PC-9 (cell line): ENCODE results near the gene SPEN. TPM values are rescaled to one million over a fixed set of nuclear protein-coding genes. Genes with fewer than 3 reads are reported as not detected.

Experiments
- BruUV-seq: library from RNA; stranded (reverse); fragments of 400-500 nt; replicated peaks from 2 replicates; lab custom pipeline; 2021; lab: Mats Ljungman, UMichigan
- CTCF ChIA-PET: fragments of 300-600 bp; sonication (Branson Sonifier 250); formaldehyde crosslinking; loops from one replicate; lab custom pipeline; 2022; ENCODE audit warnings: antibody characterized with exemption; lab: Charles Lee
- POLR2A ChIA-PET: fragments of 300-600 bp; sonication (Branson Sonifier 250); formaldehyde crosslinking; loops from one replicate; lab custom pipeline; 2022; ENCODE audit warnings: antibody characterized with exemption; ENCODE audit not compliant: unreplicated experiment; lab: Charles Lee
- DNase-seq, 2 experiments: peaks; one replicate each; pipeline versions ENCODE4 v3.0.0 to v3.0.0-alpha.2; 2015 to 2022; ENCODE audit warnings: mixed read lengths in 1 of 2
- H2AFZ ChIP-seq: fragments of 200-600 bp; sonication (generic); 2 replicates; pipeline ENCODE4 v1.8.1; 2017; ENCODE audit warnings: antibody characterized with exemption
- H3F3A ChIP-seq: fragments of 200-600 bp; sonication (generic); 2 replicates; pipeline ENCODE4 v1.8.1; 2017; ENCODE audit warnings: antibody characterized with exemption, mild to moderate bottlenecking, low read depth; ENCODE audit not compliant: insufficient read depth
- H3K27ac ChIP-seq: fragments of 200-600 bp; sonication (generic); 2 replicates; pipeline ENCODE4 v1.6.1; 2016; ENCODE audit warnings: mixed run types
- H3K27me3 ChIP-seq: fragments of 200-600 bp; sonication (generic); 2 replicates; pipeline ENCODE4 v1.6.1; 2016; ENCODE audit warnings: low read depth, mixed run types; ENCODE audit not compliant: insufficient read depth
- H3K36me3 ChIP-seq: fragments of 200-600 bp; sonication (generic); 2 replicates; pipeline ENCODE4 v1.6.1; 2016; ENCODE audit warnings: low read depth, mixed run types
- H3K4me1 ChIP-seq: fragments of 200-600 bp; sonication (generic); replicated peaks from 2 replicates; pipeline ENCODE4 v1.6.1; 2016; ENCODE audit warnings: mixed run types; ENCODE audit not compliant: insufficient read depth
- H3K4me2 ChIP-seq: fragments of 200-600 bp; sonication (generic); 2 replicates; pipeline ENCODE4 v1.6.1; 2017; ENCODE audit warnings: mixed run types
- H3K4me3 ChIP-seq: fragments of 200-600 bp; sonication (generic); 2 replicates; pipeline ENCODE4 v1.6.1; 2016; ENCODE audit warnings: mixed run types
- H3K79me2 ChIP-seq: fragments of 200-600 bp; sonication (generic); 2 replicates; pipeline ENCODE4 v1.6.1; 2017; ENCODE audit warnings: low read depth, mixed run types
- H3K9me2 ChIP-seq: fragments of 200-600 bp; sonication (generic); 2 replicates; pipeline ENCODE4 v1.8.1; 2017; ENCODE audit warnings: mild to moderate bottlenecking; ENCODE audit not compliant: insufficient read depth
- H3K9me3 ChIP-seq: fragments of 200-600 bp; sonication (generic); 2 replicates; pipeline ENCODE4 v1.8.1; 2016; ENCODE audit warnings: low read depth; ENCODE audit not compliant: insufficient read depth
- H4K20me1 ChIP-seq: fragments of 200-600 bp; sonication (generic); 2 replicates; pipeline ENCODE4 v1.8.1; 2017; ENCODE audit not compliant: insufficient read depth
- CTCF ChIP-seq: fragments of 200-600 bp; sonication (generic); conservative IDR thresholded peaks from 2 replicates; pipeline ENCODE4 v1.6.1; 2017; ENCODE audit warnings: mixed run types, antibody characterized with exemption, mild to moderate bottlenecking, moderate library complexity
- EZH2 ChIP-seq: fragments of 200-600 bp; sonication (generic); IDR thresholded peaks from 2 replicates; pipeline ENCODE4 v1.8.0; 2017; ENCODE audit warnings: antibody characterized with exemption, low read depth
- intact Hi-C: fragments of 100-400 bp; cut with micrococcal nuclease; formaldehyde crosslinking; loops from one replicate; pipeline ENCODE4 v1.10.0; 2022; ENCODE audit not compliant: unreplicated experiment
- total RNA-seq: library from RNA; stranded (reverse); gene quantifications from 2 replicates; pipeline ENCODE4 v1.2.3, GENCODE V29; 2021

Gene SPEN
- total RNA-seq, 1 experiment from 2014 or later, result 46.8 TPM

GRCh38 chr1:15941899-15942660 lies 94.6 kb downstream of the SPEN start:
- POLR2A ChIA-PET, result no interaction called here
- Histone ChIP-seq H3K4me2 (no peak overlapping the region), H4K20me1 (no peaks in the 10 kb centered on the region), H3K4me3 (no peak overlapping the region), H3K4me1 (no peaks in the 10 kb centered on the region), H3K36me3 (no peaks in the 10 kb centered on the region), H3K79me2 (no peaks in the 10 kb centered on the region), H2AFZ (no peak overlapping the region), H3K27ac (no peak overlapping the region), H3K9me3 (no peaks in the 10 kb centered on the region), H3F3A (peaks cover 5% of the 10 kb centered on the region; the same call in 1 of the 2 replicates), H3K27me3 (no peaks in the 10 kb centered on the region), H3K9me2 (no peaks in the 10 kb centered on the region)
- BruUV-seq, result no TSS peak
- DNase-seq, result no peak
- CTCF ChIA-PET, result no interaction called here
- TF ChIP-seq CTCF (no peak), EZH2 (no peak)
- intact Hi-C loops, result no loop called here

GRCh38 chr1:15942661-15943327 lies 95.3 kb downstream of the SPEN start:
- intact Hi-C loops, result no loop called here
- CTCF ChIA-PET, result no interaction called here
- Histone ChIP-seq H3K4me3 (no peak overlapping the region), H4K20me1 (no peaks in the 10 kb centered on the region), H3K36me3 (no peaks in the 10 kb centered on the region), H3K27ac (no peak overlapping the region), H3F3A (peaks cover 5% of the 10 kb centered on the region; the same call in 1 of the 2 replicates), H3K79me2 (no peaks in the 10 kb centered on the region), H3K27me3 (no peaks in the 10 kb centered on the region), H3K9me2 (no peaks in the 10 kb centered on the region), H2AFZ (no peak overlapping the region), H3K9me3 (no peaks in the 10 kb centered on the region), H3K4me2 (no peak overlapping the region), H3K4me1 (no peaks in the 10 kb centered on the region)
- DNase-seq, result no peak
- no TSS peak for BruUV-seq
- POLR2A ChIA-PET, result no interaction called here
- TF ChIP-seq CTCF, result no peak
- TF ChIP-seq EZH2, result no peak

- no TSS peak for BruUV-seq
- CTCF ChIA-PET, result no interaction called here
- Histone ChIP-seq H4K20me1 (no peaks in the 10 kb centered on the region), H3K27ac (no peak overlapping the region), H3F3A (peaks cover 5% of the 10 kb centered on the region; the same call in 1 of the 2 replicates), H3K27me3 (no peaks in the 10 kb centered on the region), H3K36me3 (no peaks in the 10 kb centered on the region), H3K4me1 (no peaks in the 10 kb centered on the region), H3K4me2 (no peak overlapping the region), H3K4me3 (no peak overlapping the region), H3K79me2 (no peaks in the 10 kb centered on the region), H2AFZ (no peak overlapping the region), H3K9me2 (no peaks in the 10 kb centered on the region), H3K9me3 (no peaks in the 10 kb centered on the region)
- TF ChIP-seq CTCF (no peak), EZH2 (no peak)
- intact Hi-C loops, result no loop called here
- no peak for DNase-seq
- POLR2A ChIA-PET, result no interaction called here
Measured at GRCh38 chr1:15943328-15943991, 96.0 kb downstream of the SPEN start.
